DOHH2 (cell line): ENCODE results near the gene IFITM1.

Source experiments
- H3F3A ChIP-seq: fragments of 200-600 bp; sonication (generic), shearing (Covaris generic); 2 replicates; pipeline ENCODE4 v1.6.0; 2016; ENCODE audit warnings: antibody characterized with exemption, mild to moderate bottlenecking; ENCODE audit not compliant: control insufficient read depth, insufficient read depth
- H3K27ac ChIP-seq: fragments of 200-600 bp; sonication (generic); 2 replicates; pipeline ENCODE4 v1.5.1; 2014; ENCODE audit warnings: low read depth, mild to moderate bottlenecking, low read length, moderate library complexity
- H3K27me3 ChIP-seq: fragments of 200-600 bp; sonication (generic); 2 replicates; pipeline ENCODE4 v1.6.1; 2014; ENCODE audit warnings: mild to moderate bottlenecking, low read length, mixed read lengths; ENCODE audit not compliant: control insufficient read depth
- H3K36me3 ChIP-seq: fragments of 200-600 bp; sonication (generic); 2 replicates; pipeline ENCODE4 v1.6.1; 2014; ENCODE audit warnings: mild to moderate bottlenecking, low read length, moderate library complexity, mixed read lengths; ENCODE audit not compliant: control insufficient read depth
- H3K4me1 ChIP-seq: fragments of 200-600 bp; sonication (generic); 2 replicates; pipeline ENCODE4 v1.6.1; 2014; ENCODE audit warnings: mild to moderate bottlenecking, low read length, mixed read lengths; ENCODE audit not compliant: control insufficient read depth
- H3K4me2 ChIP-seq: fragments of 200-600 bp; sonication (generic); 2 replicates; pipeline ENCODE4 v1.6.0; 2014; ENCODE audit warnings: mild to moderate bottlenecking, low read length, moderate library complexity
- H3K4me3 ChIP-seq: fragments of 200-600 bp; sonication (generic); 2 replicates; pipeline ENCODE4 v1.5.1; 2014; ENCODE audit warnings: mild to moderate bottlenecking, low read length, mixed read lengths
- H3K79me2 ChIP-seq: fragments of 200-600 bp; sonication (generic); 2 replicates; pipeline ENCODE4 v1.6.1; 2014; ENCODE audit warnings: mild to moderate bottlenecking, low read length, mixed read lengths; ENCODE audit not compliant: control insufficient read depth
- H3K9me2 ChIP-seq: fragments of 200-600 bp; sonication (generic); replicated peaks from 2 replicates; pipeline ENCODE4 v1.6.1; 2014; ENCODE audit warnings: mild to moderate bottlenecking, low read length, mixed read lengths; ENCODE audit not compliant: control insufficient read depth
- H3K9me3 ChIP-seq: fragments of 200-600 bp; sonication (generic); 2 replicates; pipeline ENCODE4 v1.6.1; 2014; ENCODE audit warnings: antibody characterized with exemption, low read length, mixed read lengths; ENCODE audit not compliant: control insufficient read depth, insufficient read depth
- H4K20me1 ChIP-seq: fragments of 200-600 bp; sonication (generic); 2 replicates; pipeline ENCODE4 v1.6.0; 2014; ENCODE audit warnings: low read depth, mild to moderate bottlenecking, antibody characterized with exemption, low read length, moderate library complexity; ENCODE audit not compliant: control insufficient read depth, insufficient read depth
- CTCF ChIP-seq: fragments of 200-600 bp; sonication (generic); IDR thresholded peaks from one replicate; pipeline ENCODE4 v1.5.1; 2014; ENCODE audit warnings: antibody characterized with exemption, mild to moderate bottlenecking, low read depth, low read length; ENCODE audit not compliant: poor library complexity, severe bottlenecking
- EZH2phosphoT487 ChIP-seq: fragments of 200-600 bp; sonication (generic); IDR thresholded peaks from 2 replicates; pipeline ENCODE4 v1.6.1; 2017; ENCODE audit warnings: borderline replicate concordance, mild to moderate bottlenecking, antibody characterized with exemption, low read length, moderate library complexity, mixed read lengths

The IFITM1 gene

GRCh38 chr11:313787-314553 lies at the start of gene IFITM1:
Gene IFITM1, plus strand, starts transcription at chr11:314040. Its CDS starts 131 bp downstream, at chr11:314171.
- Histone ChIP-seq H3K27ac (peak within 1 kb of the TSS; percentile 69), H3K79me2 (peaks cover 5% of the 10 kb centered on the region), H3K4me1 (peaks cover 34% of the 10 kb centered on the region), H3K4me3 (peak within 1 kb of the TSS; percentile 71), H3K9me2 (no peaks in the 10 kb centered on the region), H3K4me2 (peak within 1 kb of the TSS; percentile 74), H3F3A (peaks cover 15% of the 10 kb centered on the region), H4K20me1 (no peaks in the 10 kb centered on the region), H3K9me3 (no peaks in the 10 kb centered on the region), H3K36me3 (no peaks in the 10 kb centered on the region), H3K27me3 (peaks cover 8% of the 10 kb centered on the region)
- peak; percentile 15 for TF ChIP-seq CTCF
- TF ChIP-seq EZH2phosphoT487, result no peak

GRCh38 chr11:266676-267439 lies 47.0 kb upstream of the IFITM1 start:
- TF ChIP-seq EZH2phosphoT487 (no peak), CTCF (no peak)
- H3F3A ChIP-seq, result peaks cover 42% of the 10 kb centered on the region
- 0 out of 2 replicates have a peak, but pooled peaks cover 4% of the 10 kb centered on the region for H3K9me3 ChIP-seq

GRCh38 chr11:267491-267994 lies 46.3 kb upstream of the IFITM1 start:
- peaks cover 42% of the 10 kb centered on the region for H3F3A ChIP-seq
- 0 out of 2 replicates have a peak, but pooled peaks cover 4% of the 10 kb centered on the region for H3K9me3 ChIP-seq
- peaks cover 9% of the 10 kb centered on the region for H3K79me2 ChIP-seq
- peaks cover 38% of the 10 kb centered on the region for H3K4me1 ChIP-seq
- TF ChIP-seq EZH2phosphoT487 (no peak), CTCF (no peak)
- H3K4me3 ChIP-seq, result peak overlapping the region; percentile 77
- H4K20me1 ChIP-seq, result no peaks in the 10 kb centered on the region
- no peaks in the 10 kb centered on the region for H3K27me3 ChIP-seq
- peak overlapping the region; percentile 92 for H3K27ac ChIP-seq
- 0 out of 2 replicates have a peak, but pooled peaks cover 3% of the 10 kb centered on the region for H3K36me3 ChIP-seq
- no peaks in the 10 kb centered on the region for H3K9me2 ChIP-seq
- H3K4me2 ChIP-seq, result peak overlapping the region; percentile 90

More at GRCh38 chr11:266676-267439, 47.0 kb upstream of the IFITM1 start:
- peaks cover 44% of the 10 kb centered on the region for H3K4me1 ChIP-seq
- H3K27me3 ChIP-seq, result no peaks in the 10 kb centered on the region
- H3K4me3 ChIP-seq, result 0 out of 2 replicates have a peak overlapping the region, but pooled peaks have one; percentile 35
- H3K27ac ChIP-seq, result no peak overlapping the region
- no peaks in the 10 kb centered on the region for H3K9me2 ChIP-seq
- H3K4me2 ChIP-seq, result peak overlapping the region; percentile 39; the same call in 1 of the 2 replicates
- H3K36me3 ChIP-seq, result 0 out of 2 replicates have a peak, but pooled peaks cover 3% of the 10 kb centered on the region
- no peaks in the 10 kb centered on the region for H4K20me1 ChIP-seq
- peaks cover 9% of the 10 kb centered on the region for H3K79me2 ChIP-seq
